ENCODE data around the gene CLK3. TPM values are rescaled to one million over a fixed set of nuclear protein-coding genes. Genes with fewer than 3 reads are reported as not detected.

The CLK3 gene
- total and polyA plus RNA-seq, 2 of the 13 experiments (the other 11 are each of a cell fraction or from before 2014, with no cell fraction given), result 41.5 to 82.0 TPM

GRCh38 chr15:74642734-74643664, 27.4 kb downstream of the CLK3 start:
- Histone ChIP-seq H3K9ac (ENCODE audit: insufficient read depth, low read depth, low read length) (no peak overlapping the region), H4K20me1 (ENCODE audit: insufficient read depth, low read length) (0 out of 2 replicates have a peak, but pooled peaks cover 1% of the 10 kb centered on the region), H2AFZ (ENCODE audit: low read length) (no peak overlapping the region), H3K4me1 (ENCODE audit: insufficient read depth, low read length) (no peaks in the 10 kb centered on the region), H3K27me3 (ENCODE audit: control insufficient read depth in 1 of 2, insufficient read depth in 2 of 2, low read length in 2 of 2) (no peaks in the 10 kb centered on the region), H3K36me3 (replicated peaks in 1 of 2; ENCODE audit: control insufficient read depth in 1 of 2, insufficient read depth in 2 of 2, low read length in 2 of 2) (peaks cover 14 to 71% of the 10 kb centered on the region in 2 experiments; a peak in 4 of 5 replicates), H3K4me3 (replicated peaks in 1 of 3; ENCODE audit: insufficient read depth in 1 of 3, low read depth in 2 of 3, low read length in 3 of 3) (no peak overlapping the region), H3K27ac (ENCODE audit: extremely low read length, insufficient read depth, low read length) (no peak overlapping the region), H3K79me2 (ENCODE audit: insufficient read depth, low read length) (peaks cover 2% of the 10 kb centered on the region), H3K4me2 (ENCODE audit: low read depth, low read length) (no peak overlapping the region), H3K9me3 (ENCODE audit: low read length) (no peaks in the 10 kb centered on the region)
- FAIRE-seq, result no peak
- intact Hi-C loops (cut with micrococcal nuclease; ENCODE audit: unreplicated experiment) (no loop called here), in situ Hi-C loops (cut with HindIII; ENCODE audit: extremely low pct_ligation_motif_present, low pct_unique_long_range_greater_than_20kb) (no loop called here)
- no peak for DNase-seq (ENCODE audit: low spot score)
- no TSS peak for BruUV-seq (replicated peaks)
- ATAC-seq, result no peak
- WGBS (ENCODE audit: low lambda C conversion rate), result 95% methylated on average over 11 of the region's 11 CpGs
- ChIA-PET CTCF (ENCODE audit: low intra/inter-chr PET ratio, low total read pairs) (no interaction called here), POLR2A (no interaction called here)
- TF ChIP-seq ZNF281 (CRISPR knock-in tag; IDR thresholded peaks at IDR 0.05; ENCODE audit: borderline replicate concordance) (no peak), PAF1 (CRISPR knock-in tag; IDR thresholded peaks at IDR 0.05) (no peak), ZFP90 (CRISPR knock-in tag; IDR thresholded peaks at IDR 0.05; ENCODE audit: borderline replicate concordance) (no peak), ARHGAP35 (CRISPR knock-in tag; IDR thresholded peaks at IDR 0.05; ENCODE audit: borderline replicate concordance) (no peak), ZSCAN9 (CRISPR knock-in tag; IDR thresholded peaks at IDR 0.05; ENCODE audit: borderline replicate concordance) (no peak), IKZF5 (CRISPR knock-in tag; IDR thresholded peaks at IDR 0.05) (no peak), ETV6 (CRISPR knock-in tag; conservative IDR thresholded peaks at IDR 0.05) (no peak), ZNF431 (CRISPR knock-in tag; IDR thresholded peaks at IDR 0.05; ENCODE audit: borderline replicate concordance, low read depth) (no peak), MYC (CRISPR knock-in tag; IDR thresholded peaks at IDR 0.05; ENCODE audit: borderline replicate concordance) (no peak), ZNF841 (CRISPR knock-in tag; IDR thresholded peaks at IDR 0.05; ENCODE audit: borderline replicate concordance) (no peak), PAX8 (CRISPR knock-in tag; IDR thresholded peaks at IDR 0.05; ENCODE audit: borderline replicate concordance) (no peak), BRF2 (CRISPR knock-in tag; IDR thresholded peaks at IDR 0.05) (no peak), KLF9 (CRISPR knock-in tag; IDR thresholded peaks at IDR 0.05; ENCODE audit: low read depth) (no peak), SAP130 (CRISPR knock-in tag; IDR thresholded peaks at IDR 0.05; ENCODE audit: low read depth) (no peak), ZMYM3 (CRISPR knock-in tag; IDR thresholded peaks at IDR 0.05) (no peak)
